Osteocyte (in vitro differentiated cells): ENCODE measurements around the gene KRTAP5-1. TPM values are rescaled to one million over a fixed set of nuclear protein-coding genes. Genes with fewer than 3 reads are reported as not detected.
"Not testable (repeated sequence)": the region's sequence is repeated elsewhere in the genome, so short reads cannot be mapped to it uniquely, and the experiment has no call there.

Experiments used
- DNase-seq: peaks from one replicate; pipeline ENCODE4 v3.0.0; 2021; ENCODE audit warnings: mixed read lengths; ENCODE audit not compliant: unreplicated experiment; ENCODE audit errors: extremely low spot score
- H3K27ac Mint-ChIP-seq: one replicate; pipeline ENCODE4 v1.8.0; 2021; ENCODE audit warnings: mild to moderate bottlenecking, mixed read lengths; ENCODE audit not compliant: unreplicated experiment
- H3K27me3 Mint-ChIP-seq: one replicate; pipeline ENCODE4 v1.8.0; 2021; ENCODE audit warnings: mixed read lengths; ENCODE audit not compliant: unreplicated experiment
- H3K36me3 Mint-ChIP-seq: one replicate; pipeline ENCODE4 v1.8.0; 2021; ENCODE audit warnings: mixed read lengths; ENCODE audit not compliant: unreplicated experiment
- H3K4me1 Mint-ChIP-seq: one replicate; pipeline ENCODE4 v1.8.0; 2021; ENCODE audit warnings: mixed read lengths; ENCODE audit not compliant: unreplicated experiment
- H3K4me3 Mint-ChIP-seq: one replicate; pipeline ENCODE4 v1.8.0; 2021; ENCODE audit warnings: mild to moderate bottlenecking, moderate library complexity, mixed read lengths; ENCODE audit not compliant: unreplicated experiment
- H3K9me3 Mint-ChIP-seq: one replicate; pipeline ENCODE4 v1.8.0; 2021; ENCODE audit warnings: mixed read lengths; ENCODE audit not compliant: unreplicated experiment
- CTCF ChIP-seq: fragments of 200-600 bp; sonication (generic); IDR thresholded peaks from 2 replicates; pipeline ENCODE4 v1.5.0; 2021; ENCODE audit warnings: antibody characterized with exemption, mild to moderate bottlenecking, moderate library complexity
- total RNA-seq: library from RNA; stranded (reverse); gene quantifications from 2 replicates; pipeline ENCODE4 v1.2.1, GENCODE V29; 2021

Gene KRTAP5-1
- total RNA-seq, 1 donor from 2014 or later, result not detected

GRCh38 chr11:1604711-1605110 lies 19.6 kb upstream of the KRTAP5-1 start:
- Mint-ChIP-seq H3K4me3 (no peak overlapping the region), H3K27me3 (peaks cover 63% of the 10 kb centered on the region), H3K27ac (no peak overlapping the region), H3K36me3 (no peaks in the 10 kb centered on the region), H3K4me1 (no peaks in the 10 kb centered on the region), H3K9me3 (no peaks in the 10 kb centered on the region)
- no peak for DNase-seq
- TF ChIP-seq CTCF, result no peak

GRCh38 chr11:1604181-1604580 lies 19.1 kb upstream of the KRTAP5-1 start:
- H3K9me3 Mint-ChIP-seq, result no peaks in the 10 kb centered on the region
- no peaks in the 10 kb centered on the region for H3K4me1 Mint-ChIP-seq
- no peak overlapping the region for H3K4me3 Mint-ChIP-seq
- DNase-seq, result no peak
- H3K27ac Mint-ChIP-seq, result no peak overlapping the region
- TF ChIP-seq CTCF, result no peak
- peaks cover 68% of the 10 kb centered on the region for H3K27me3 Mint-ChIP-seq
- H3K36me3 Mint-ChIP-seq, result no peaks in the 10 kb centered on the region

- Mint-ChIP-seq H3K4me3 (no peak overlapping the region), H3K27me3 (peaks cover 71% of the 10 kb centered on the region), H3K36me3 (no peaks in the 10 kb centered on the region), H3K27ac (no peak overlapping the region), H3K9me3 (no peaks in the 10 kb centered on the region), H3K4me1 (no peaks in the 10 kb centered on the region)
- no peak for DNase-seq
- no peak for TF ChIP-seq CTCF
Observed at GRCh38 chr11:1603629-1604028, 18.5 kb upstream of the KRTAP5-1 start.

- H3K9me3 Mint-ChIP-seq, H3K27ac Mint-ChIP-seq, H3K4me1 Mint-ChIP-seq, DNase-seq, H3K4me3 Mint-ChIP-seq, H3K36me3 Mint-ChIP-seq: not testable (repeated sequence)
- H3K27me3 Mint-ChIP-seq, result peaks cover 71% of the 10 kb centered on the region
Observed at GRCh38 chr11:1601663-1602062, 16.6 kb upstream of the KRTAP5-1 start.

GRCh38 chr11:1600626-1601025 lies 15.5 kb upstream of the KRTAP5-1 start:
- Mint-ChIP-seq H3K4me3 (no peak overlapping the region), H3K36me3 (no peaks in the 10 kb centered on the region), H3K27me3 (peaks cover 72% of the 10 kb centered on the region), H3K27ac (no peak overlapping the region), H3K4me1 (no peaks in the 10 kb centered on the region), H3K9me3 (no peaks in the 10 kb centered on the region)
- TF ChIP-seq CTCF, result no peak
- no peak for DNase-seq

GRCh38 chr11:1598816-1599215 lies 13.7 kb upstream of the KRTAP5-1 start:
- no peak overlapping the region for H3K27ac Mint-ChIP-seq
- no peak for DNase-seq
- peaks cover 87% of the 10 kb centered on the region for H3K27me3 Mint-ChIP-seq
- H3K36me3 Mint-ChIP-seq, result no peaks in the 10 kb centered on the region
- no peak overlapping the region for H3K4me3 Mint-ChIP-seq
- H3K9me3 Mint-ChIP-seq, result no peaks in the 10 kb centered on the region
- TF ChIP-seq CTCF, result no peak
- no peaks in the 10 kb centered on the region for H3K4me1 Mint-ChIP-seq

GRCh38 chr11:1598406-1598805 lies 13.3 kb upstream of the KRTAP5-1 start:
- not testable (repeated sequence) for H3K27ac Mint-ChIP-seq, H3K4me1 Mint-ChIP-seq, H3K9me3 Mint-ChIP-seq, DNase-seq, H3K4me3 Mint-ChIP-seq, H3K36me3 Mint-ChIP-seq
- H3K27me3 Mint-ChIP-seq, result peaks cover 88% of the 10 kb centered on the region
